CD4-positive, alpha-beta T cell treated with Interleukin-21 for 1 hour (primary cell): Measurements from ENCODE around the gene ERC2.
"Not testable (repeated sequence)": the region's sequence is repeated elsewhere in the genome, so short reads cannot be mapped to it uniquely, and the experiment has no call there.

Experiments
- DNase-seq: peaks from one replicate; pipeline ENCODE4 v3.0.0-alpha.2; 2020

The ERC2 gene

GRCh38 chr3:56468184-56469106, at the start of gene ERC2:
ERC2 (minus strand) TSS chr3:56468467.
- DNase-seq = no peak

GRCh38 chr3:56502738-56503137, 34.5 kb upstream of the ERC2 start:
- no peak for DNase-seq

GRCh38 chr3:56496376-56496775, 28.1 kb upstream of the ERC2 start:
- not testable (repeated sequence) for DNase-seq

- DNase-seq = peak; percentile 85
These were observed 26.5 kb upstream of the ERC2 start for GRCh38 chr3:56494679-56495322.

DNA sequence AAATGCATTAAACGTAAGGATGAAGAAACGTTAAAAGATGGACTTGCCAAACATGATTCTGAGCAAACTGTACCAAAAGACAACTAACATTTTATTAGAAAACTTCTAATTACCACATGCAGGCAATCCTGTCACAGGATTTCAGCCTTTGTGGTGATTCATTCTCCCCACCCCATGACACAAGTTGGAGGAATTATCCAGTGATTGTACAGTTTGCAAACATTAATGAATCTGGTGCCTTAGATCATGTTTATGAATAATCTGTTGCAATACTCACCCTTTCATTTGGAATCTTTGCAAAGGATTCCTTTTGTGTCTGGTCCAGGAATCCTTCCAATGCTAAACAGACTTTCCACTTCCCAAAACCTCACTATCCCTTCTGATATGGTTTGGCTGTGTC, 23.3 kb upstream of the ERC2 start:
- DNase-seq = no peak

GRCh38 chr3:56488812-56489600, 20.7 kb upstream of the ERC2 start:
- DNase-seq = no peak

- DNase-seq = no peak
These were observed 16.3 kb upstream of the ERC2 start for GRCh38 chr3:56484525-56485032.

DNA sequence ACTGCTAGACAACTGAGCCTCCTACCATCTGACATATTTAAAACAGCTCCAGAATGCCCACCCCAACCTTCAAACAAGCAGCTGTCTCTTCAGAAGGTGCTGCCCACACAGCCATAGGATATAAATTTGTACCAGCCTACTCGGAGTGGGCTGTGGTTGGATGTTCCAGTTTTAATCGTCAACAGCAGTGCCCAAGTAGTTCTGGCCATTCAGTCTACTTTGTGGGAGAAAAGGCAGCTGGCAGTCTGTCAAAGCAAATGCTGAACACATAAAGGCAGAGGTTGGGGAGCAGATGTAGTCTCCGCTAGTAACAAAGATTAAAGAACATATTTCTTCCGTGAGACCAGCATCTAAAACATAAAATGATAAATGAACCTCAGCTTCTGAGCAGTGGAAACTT, 15.9 kb upstream of the ERC2 start:
- DNase-seq = no peak

DNA sequence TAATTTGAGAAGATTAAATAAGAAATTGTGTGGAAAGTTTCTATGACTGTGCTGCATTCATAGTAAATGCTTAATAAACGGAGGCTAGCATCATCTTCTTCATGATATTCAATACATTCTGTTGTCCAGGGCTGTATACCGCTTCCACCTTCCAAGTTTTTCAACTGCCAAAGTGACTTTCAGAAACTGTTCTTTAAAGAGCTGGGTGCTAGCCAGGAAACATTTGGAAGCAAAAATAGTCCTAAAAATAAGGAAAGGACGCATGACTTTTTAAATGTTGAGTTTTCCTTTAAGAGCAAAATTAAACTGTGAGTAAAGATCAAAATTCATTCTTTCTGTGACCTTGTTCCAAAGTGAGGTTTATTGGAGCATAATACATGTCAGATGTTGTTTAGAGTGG, 9.4 kb upstream of the ERC2 start:
- no peak for DNase-seq

- DNase-seq = no peak
These were observed 8.5 kb upstream of the ERC2 start for GRCh38 chr3:56476771-56477170.

GRCh38 chr3:56471771-56472170, 3.5 kb upstream of the ERC2 start:
- no peak for DNase-seq

- no peak for DNase-seq
These were observed 874 bp upstream of the ERC2 start for GRCh38 chr3:56469141-56469540.

GRCh38 chr3:56467801-56468183, 475 bp downstream of the ERC2 start:
- DNase-seq = no peak

DNA sequence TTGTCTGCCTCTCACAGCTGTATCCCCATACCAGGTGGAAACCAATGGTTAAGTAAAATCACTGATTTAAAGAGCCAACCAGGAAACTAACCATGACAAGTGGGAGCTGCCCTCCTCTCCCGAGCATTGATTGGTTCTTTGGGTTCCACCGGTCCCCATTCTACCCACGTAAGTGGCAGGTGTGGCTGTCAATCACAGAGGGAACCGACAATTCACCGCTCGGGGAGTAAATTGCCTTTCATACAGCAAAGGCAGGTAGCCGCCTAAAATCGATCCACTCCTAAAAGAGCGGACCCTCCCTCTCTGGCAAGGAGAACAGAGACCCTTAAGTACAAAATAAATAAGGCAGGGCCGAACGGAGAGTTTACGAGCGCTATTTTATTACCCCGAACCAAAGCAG, 1.2 kb downstream of the ERC2 start:
- DNase-seq = peak; percentile 38

DNA sequence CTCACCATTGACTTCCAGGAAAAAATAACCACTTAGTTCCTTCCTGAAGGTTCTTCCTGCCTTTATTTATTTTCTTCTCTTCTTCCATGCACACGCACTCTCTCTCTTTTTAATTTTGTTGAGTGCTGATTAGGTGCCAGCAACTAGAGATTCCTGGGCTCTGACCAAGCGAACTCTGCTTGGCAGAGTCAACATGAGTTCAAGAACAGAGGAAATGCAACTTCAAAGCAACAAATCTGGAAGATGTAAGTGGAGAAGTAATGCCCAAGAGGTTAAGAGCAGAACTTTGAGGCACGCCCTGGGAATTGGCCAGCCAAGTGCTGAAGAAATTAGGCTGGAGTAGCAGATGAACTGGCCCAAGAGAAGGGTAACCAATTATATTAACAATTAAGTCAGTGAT, 8.5 kb downstream of the ERC2 start:
- DNase-seq = no peak

DNA sequence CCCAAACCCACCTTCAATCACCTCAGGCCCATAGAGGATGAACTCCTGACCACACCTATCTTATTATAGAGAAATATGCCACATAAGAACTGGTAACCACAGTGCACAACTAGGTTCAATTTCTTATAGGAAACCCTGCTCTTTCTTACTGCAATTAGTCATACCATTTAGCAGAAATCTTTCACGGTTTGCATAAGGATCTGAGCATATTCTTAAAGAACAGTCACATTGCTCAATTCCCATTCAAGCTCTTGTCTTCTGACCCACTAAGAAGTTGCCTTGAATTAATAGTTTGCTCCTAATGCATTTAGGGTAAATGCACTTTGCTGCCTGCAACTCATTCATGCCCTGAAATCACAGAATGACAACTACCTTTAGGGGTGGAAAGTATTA, 9.2 kb downstream of the ERC2 start:
- DNase-seq = no peak

GRCh38 chr3:56458496-56459103, 9.7 kb downstream of the ERC2 start:
- no peak for DNase-seq

GRCh38 chr3:56456117-56456516, 12.2 kb downstream of the ERC2 start:
- no peak for DNase-seq

- no peak for DNase-seq
These were observed 15.3 kb downstream of the ERC2 start for GRCh38 chr3:56453011-56453410.

GRCh38 chr3:56452085-56452484, 16.2 kb downstream of the ERC2 start:
- DNase-seq = no peak

DNA sequence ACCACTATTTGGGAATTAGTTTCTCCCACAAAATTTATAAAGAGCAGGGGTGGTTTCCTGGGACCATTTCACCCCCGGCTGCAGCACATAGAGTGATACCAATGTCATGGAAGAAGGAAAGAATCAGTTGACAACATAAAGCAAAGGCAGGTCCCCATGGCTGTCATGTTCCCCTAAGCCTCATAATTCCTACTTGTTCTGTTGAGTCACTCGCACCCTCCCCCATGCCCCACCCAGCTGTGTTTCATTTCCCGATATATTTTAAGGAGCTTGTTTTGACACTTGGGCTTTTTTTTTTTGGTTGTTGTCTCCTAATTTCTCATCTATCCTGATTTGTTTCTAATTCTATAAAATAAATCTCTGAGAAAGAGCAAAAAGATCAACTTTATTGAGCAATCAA, 24.9 kb downstream of the ERC2 start:
- DNase-seq = no peak

- DNase-seq = no peak
These were observed 39.6 kb downstream of the ERC2 start for GRCh38 chr3:56428667-56429066.

GRCh38 chr3:56424885-56425284, 43.4 kb downstream of the ERC2 start:
- no peak for DNase-seq
